ENCODE results near the gene FOS.
"Not testable (repeated sequence)": the region's sequence is repeated elsewhere in the genome, so short reads cannot be mapped to it uniquely, and the experiment has no call there.

FOS gene

DNA sequence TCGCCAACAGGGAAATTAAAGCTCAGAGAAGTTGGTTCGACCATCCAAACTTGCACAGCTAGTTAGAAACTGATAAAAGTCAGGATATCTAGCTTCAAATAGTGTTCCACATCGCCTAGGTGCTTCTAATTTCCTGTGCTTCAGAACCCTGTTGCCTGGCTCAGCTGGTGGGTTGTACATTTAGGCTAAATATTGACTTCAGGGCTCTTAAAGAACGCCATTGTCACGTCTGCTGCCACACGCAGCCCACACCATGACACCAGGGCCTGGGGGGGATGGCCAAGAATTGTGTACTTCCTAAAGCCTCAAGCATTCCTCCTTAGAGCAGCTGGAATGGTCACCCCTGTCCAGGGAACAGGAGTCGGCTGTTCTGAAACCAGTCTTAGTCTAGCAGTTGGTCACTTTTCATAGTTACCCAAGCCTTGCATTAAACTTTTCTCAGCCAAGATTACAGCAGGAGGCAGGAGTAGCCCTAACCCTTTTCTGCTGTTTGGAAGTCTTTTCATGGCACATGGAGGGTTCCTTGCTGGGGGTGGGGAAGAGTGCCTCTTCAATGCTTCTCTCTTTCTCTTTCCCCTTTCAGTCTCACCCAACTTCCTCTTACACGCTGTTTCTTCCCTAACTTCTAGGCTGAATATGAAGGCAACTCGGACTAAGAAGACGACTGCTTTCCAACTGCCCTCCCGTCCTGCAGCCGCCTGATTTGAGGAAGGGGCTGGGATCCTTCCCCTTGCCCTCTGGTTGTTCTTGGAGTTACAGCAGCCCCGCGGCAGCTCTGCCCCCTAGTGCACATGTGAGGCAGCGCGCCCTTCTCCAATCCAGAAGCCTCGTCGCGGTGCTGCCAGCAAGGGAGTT lies 17.1 kb downstream of the FOS start:
- DNase-seq, result peak; percentile 79

- no peak for DNase-seq
These were observed 18.9 kb downstream of the FOS start for GRCh38 chr14:75297411-75298040.

- no peak for DNase-seq
These were observed 19.7 kb downstream of the FOS start for GRCh38 chr14:75298187-75298965.

- no peak for DNase-seq
These were observed 20.4 kb downstream of the FOS start for GRCh38 chr14:75299059-75299458.

DNA sequence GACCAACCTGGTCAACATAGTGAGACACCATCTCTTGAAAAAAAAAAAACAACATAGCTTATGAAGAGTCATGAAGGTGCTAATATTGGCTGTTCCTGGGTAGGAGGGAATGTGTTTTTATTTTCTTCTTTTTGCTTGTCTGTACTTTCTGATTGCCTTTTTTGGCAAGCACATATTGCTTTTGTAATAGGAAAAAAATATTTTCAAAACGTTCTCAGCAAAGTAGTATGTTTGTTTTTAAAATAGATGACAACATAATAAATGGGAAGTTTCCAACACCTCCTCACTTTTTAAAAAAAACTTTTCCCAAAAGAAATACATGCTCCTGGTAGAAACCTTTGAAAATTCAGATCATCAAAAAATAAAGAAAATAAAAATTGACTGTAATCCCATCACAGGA lies 20.9 kb downstream of the FOS start:
- no peak for DNase-seq

DNA sequence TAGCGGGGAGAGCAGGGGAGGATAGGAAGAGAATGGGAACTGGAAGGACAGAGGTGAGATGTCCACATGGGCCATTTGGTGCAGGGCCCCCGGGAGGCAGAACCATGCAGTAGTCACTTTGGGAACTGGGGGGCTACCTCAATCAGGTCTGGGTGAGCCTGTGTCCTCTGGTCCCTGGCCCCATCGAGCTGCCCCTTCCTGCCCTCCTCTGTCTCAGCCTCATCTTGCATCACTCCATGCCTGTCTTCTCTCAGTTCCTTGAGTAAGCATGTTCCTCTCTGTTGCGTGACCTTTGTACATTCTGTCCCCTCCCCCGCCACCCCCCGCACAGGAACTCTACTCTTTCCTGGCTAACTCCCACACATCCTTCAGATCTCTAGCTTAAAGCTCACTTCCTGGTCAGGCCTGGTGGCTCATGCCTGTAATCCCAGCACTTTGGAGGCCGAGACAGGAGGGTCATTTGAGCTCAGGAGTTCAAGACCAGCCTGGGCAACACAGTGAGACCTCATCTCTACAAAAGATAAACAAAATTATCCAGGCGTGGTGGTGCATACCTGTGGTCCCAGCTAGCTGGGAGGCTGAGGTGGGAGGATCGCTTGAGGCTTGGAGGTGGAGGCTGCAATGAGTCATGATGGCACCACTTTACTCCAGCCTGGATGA lies 23.2 kb downstream of the FOS start:
- peak; percentile 38 for DNase-seq

DNA sequence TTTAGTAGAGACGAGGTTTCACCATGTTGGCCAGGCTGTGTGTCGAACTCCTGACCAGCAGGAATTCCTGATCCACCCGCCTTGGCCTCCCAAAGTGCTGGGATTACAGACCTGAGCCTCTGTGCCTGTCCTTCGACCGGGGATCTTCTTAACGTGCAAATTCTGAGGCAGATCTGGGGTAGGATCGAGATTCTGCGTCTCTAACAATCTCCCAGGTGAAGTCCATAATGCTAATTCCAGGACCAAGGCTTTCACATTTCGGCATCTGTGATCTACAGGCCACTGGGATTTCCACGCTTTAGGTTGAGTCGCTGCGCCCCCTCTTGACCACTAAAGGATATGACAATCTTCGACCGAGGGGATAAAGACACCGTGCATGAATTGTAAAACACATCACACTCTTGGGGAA lies 24.8 kb downstream of the FOS start:
- peak; percentile 71 for DNase-seq

- not testable (repeated sequence) for DNase-seq
These were observed 27.8 kb downstream of the FOS start for GRCh38 chr14:75306410-75306809.

GRCh38 chr14:75306927-75307699 lies 28.5 kb downstream of the FOS start:
- peak; percentile 56 for DNase-seq

DNA sequence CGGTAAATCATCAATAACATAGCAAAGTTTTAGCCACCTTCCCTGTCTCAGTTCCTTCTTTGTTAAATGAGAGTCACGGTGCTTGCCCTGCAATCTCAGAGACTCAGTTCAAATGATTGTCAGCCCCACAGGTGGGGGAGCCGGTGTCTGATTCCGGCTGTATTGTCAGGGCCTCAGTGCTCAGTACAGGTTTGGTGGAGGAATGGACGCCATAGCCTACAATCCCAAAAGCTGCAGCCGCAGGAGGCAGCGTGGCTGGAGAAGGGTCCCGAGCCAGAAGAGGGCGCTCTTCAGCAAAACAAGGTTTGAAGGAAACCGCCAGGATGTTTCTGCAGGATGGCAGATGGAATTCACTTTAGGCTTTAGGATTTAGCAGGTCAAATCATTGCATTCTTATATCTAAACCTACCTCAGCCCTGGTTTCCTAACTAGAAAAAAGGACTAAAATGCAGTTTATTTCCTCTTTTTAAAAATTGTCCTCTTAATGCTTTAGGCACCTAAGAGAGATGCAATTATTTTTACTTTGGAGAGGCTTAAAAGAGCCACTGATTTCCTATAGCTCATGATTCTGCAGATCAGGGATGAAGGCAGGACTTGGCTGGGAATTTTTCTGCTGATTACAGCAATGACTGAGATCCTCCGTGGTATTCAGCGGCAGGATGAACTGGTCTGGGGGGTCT lies 29.2 kb downstream of the FOS start:
- DNase-seq, result peak; percentile 80

DNA sequence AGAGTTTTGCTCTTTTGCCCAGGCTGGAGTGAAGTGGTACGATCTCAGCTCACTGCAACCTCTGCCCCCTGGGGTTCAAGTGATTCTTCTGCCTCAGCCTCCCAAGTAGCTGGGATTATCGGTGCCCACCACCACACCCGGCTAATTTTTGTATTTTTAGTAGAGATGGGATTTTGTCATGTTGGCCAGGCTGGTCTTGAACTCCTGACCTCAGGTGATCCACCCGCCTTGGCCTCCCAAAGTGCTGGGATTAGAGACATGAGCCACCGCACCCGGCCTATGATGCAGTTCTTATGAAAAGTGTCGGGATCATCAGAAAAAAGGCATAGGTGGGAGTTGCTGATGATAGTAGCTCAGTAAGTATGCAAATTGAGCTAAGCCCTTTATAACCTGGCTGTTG lies 30.4 kb downstream of the FOS start:
- DNase-seq, result not testable (repeated sequence)

DNA sequence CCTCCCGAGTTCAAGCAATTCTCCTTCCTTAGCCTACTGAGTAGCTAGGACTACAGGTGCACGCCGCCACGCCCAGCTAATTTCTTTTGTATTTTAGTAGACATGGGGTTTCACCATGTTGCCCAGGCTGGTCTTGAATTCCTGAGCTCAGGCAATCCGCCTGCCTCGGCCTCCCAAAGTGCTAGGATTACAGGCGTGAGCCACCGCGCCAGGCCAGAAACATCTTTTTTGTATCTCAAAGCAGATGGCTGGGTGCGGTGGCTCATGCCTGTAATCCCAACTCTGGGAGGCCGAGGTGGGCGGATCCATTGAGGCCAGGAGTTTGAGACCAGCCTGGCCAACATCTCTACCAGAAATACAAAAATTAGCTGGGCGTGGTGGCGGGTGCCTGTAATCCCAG lies 30.9 kb downstream of the FOS start:
- not testable (repeated sequence) for DNase-seq

GRCh38 chr14:75310295-75311111 lies 31.9 kb downstream of the FOS start:
- DNase-seq, result no peak

- DNase-seq, result no peak
These were observed 32.7 kb downstream of the FOS start for GRCh38 chr14:75311356-75311755.

- no peak for DNase-seq
These were observed 33.7 kb downstream of the FOS start for GRCh38 chr14:75312341-75312740.

DNA sequence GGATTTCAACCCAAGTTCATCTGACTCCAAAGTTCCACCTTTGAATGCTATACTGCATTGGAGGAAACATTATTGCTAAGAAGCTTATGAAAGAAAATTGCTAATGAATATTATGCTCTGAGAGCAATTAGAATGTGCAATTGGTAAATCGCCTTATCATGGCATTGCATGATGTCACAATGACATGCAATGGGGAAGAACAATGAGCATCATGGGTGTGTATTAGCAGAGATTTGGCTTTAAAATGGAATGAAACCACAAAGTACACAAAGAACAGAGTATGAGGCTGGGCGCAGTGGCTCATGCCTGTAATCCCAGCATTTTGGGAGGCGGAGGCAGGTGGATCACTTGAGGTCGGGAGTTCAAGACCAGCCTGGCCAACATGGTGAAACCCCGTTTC lies 34.7 kb downstream of the FOS start:
- no peak for DNase-seq

DNA sequence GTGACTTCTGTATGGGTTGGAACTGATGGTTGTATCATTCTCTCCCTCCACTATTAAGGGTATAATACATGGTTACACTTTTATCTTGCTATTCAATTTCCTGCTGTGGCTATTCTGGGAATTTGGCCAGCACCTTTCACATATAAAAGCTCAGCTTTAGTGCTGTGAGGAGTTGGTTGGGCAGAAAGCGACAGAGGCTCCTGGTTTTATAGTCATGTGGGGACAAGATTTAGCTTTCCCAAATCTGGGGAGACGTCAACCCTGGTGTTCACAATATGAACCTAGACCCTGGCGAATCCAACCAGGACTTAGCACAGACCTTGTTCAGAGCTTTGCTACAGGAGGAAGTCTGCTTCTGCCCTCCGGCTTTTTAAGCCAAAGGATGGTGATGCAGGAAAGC lies 36.5 kb downstream of the FOS start:
- DNase-seq, result no peak

GRCh38 chr14:75317148-75317547 lies 38.5 kb downstream of the FOS start:
- no peak for DNase-seq

- DNase-seq, result no peak
These were observed 39.7 kb downstream of the FOS start for GRCh38 chr14:75318353-75318752.

- no peak for DNase-seq
These were observed 40.4 kb downstream of the FOS start for GRCh38 chr14:75319021-75319420.

GRCh38 chr14:75320196-75320595 lies 41.6 kb downstream of the FOS start:
- DNase-seq, result no peak

Measured in activated CD4-positive, alpha-beta T cell treated with anti-CD3 and anti-CD28 coated beads, Interleukin-10, Interleukin-2, amounts not matched to agents 100 ng/mL and 50 ng/mL, durations not matched to agents 16 hours and 8 hours (primary cell).